Mammary epithelial cell (primary cell): ENCODE data around the gene TMEM167B.

ENCODE experiments used
- EZH2 ChIP-seq: IDR thresholded peaks from 2 replicates; pipeline ENCODE4 v1.6.1; 2012; ENCODE audit warnings: low read length, inconsistent platforms, borderline replicate concordance
- TF ChIP-seq, protein P1 (sequence below), 2 donors: IDR thresholded peaks in 1 of 2; conservative IDR thresholded peaks in 1 of 2; 2 replicates each; pipeline ENCODE4 v1.5.1; 2011 to 2012; ENCODE audit warnings: inconsistent platforms in 2 of 2, low read length in 2 of 2, mild to moderate bottlenecking in 2 of 2, control low read depth in 1 of 2, low read depth in 1 of 2; ENCODE audit not compliant: insufficient read depth in 1 of 2; ENCODE audit errors: extremely low read depth in 1 of 2

DNA sequence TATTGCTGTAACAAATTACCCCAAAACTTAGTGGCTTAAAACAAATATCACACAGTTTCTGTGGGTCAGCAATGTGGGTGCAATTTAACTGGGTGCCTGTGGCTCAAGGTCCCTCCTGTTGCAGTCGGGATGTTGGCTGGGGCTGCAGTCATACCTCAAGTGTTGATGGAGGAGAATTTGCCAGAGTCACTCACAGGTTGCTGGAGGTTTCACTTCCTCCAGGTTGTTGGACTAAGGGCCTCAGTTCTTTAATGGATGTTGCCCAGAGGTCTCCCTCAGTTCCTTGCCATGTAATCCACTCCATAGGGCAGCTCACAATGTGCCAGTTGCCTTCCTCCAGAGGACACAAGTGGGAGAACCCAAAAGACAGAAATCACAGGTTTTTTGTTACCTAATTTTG, 12.2 kb upstream of the TMEM167B start:
- TF ChIP-seq, protein P1, sequence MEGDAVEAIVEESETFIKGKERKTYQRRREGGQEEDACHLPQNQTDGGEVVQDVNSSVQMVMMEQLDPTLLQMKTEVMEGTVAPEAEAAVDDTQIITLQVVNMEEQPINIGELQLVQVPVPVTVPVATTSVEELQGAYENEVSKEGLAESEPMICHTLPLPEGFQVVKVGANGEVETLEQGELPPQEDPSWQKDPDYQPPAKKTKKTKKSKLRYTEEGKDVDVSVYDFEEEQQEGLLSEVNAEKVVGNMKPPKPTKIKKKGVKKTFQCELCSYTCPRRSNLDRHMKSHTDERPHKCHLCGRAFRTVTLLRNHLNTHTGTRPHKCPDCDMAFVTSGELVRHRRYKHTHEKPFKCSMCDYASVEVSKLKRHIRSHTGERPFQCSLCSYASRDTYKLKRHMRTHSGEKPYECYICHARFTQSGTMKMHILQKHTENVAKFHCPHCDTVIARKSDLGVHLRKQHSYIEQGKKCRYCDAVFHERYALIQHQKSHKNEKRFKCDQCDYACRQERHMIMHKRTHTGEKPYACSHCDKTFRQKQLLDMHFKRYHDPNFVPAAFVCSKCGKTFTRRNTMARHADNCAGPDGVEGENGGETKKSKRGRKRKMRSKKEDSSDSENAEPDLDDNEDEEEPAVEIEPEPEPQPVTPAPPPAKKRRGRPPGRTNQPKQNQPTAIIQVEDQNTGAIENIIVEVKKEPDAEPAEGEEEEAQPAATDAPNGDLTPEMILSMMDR (conservative IDR thresholded peaks at IDR 0.05 in 1 of 2, IDR thresholded peaks at IDR 0.05 in 1 of 2; ENCODE audit: extremely low read depth in 1 of 2, insufficient read depth in 1 of 2, low read depth in 1 of 2, low read length in 2 of 2), result no peak
- no peak for TF ChIP-seq EZH2
